M059J (cell line): ENCODE results near the gene CRYBA1. TPM values are rescaled to one million over a fixed set of nuclear protein-coding genes. Genes with fewer than 3 reads are reported as not detected.

Experiments used
- DNase-seq: peaks from one replicate; pipeline ENCODE4 v3.0.0-alpha.2; 2012; ENCODE audit warnings: low read depth
- total RNA-seq: library from RNA; depleted of rRNA; stranded (reverse); fragments of >200 nt; shearing (Covaris generic); gene quantifications from 2 replicates; pipeline ENCODE4 v1.2.3, GENCODE V29; 2014; rRNA removed

CRYBA1 gene
- total RNA-seq, 1 experiment from 2014 or later: not detected

DNA sequence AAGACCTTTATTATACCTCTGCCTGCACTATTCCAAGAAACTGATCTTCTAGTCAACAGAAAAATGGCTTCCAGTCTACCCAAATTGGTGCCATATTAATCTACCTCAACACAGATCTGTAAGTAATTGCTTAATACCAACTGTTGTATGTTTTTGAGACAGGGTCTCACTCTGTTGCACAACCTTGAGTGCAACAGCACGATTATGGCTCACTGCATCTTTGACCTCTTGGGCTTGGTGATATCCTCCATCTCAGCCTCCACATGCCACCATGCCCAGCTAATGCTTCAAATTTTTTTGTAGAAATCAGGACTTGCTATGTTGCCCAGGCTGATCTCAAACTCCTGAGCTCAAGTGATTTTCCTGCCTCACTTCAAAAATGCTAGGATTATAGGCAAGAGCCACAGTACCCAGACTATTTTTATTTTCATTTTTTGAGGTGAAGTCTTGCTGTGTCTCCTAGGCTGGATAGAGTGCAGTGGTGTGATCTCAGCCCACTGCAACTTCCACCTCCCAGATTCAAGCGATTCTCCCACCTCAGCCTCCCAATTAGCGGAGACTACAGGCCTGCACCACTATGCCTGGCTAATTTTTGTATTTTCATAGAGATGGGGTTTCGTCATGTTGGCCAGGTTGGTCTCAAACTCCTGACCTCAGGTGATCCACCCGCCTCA lies 32.9 kb downstream of the CRYBA1 start:
- no peak for DNase-seq

DNA sequence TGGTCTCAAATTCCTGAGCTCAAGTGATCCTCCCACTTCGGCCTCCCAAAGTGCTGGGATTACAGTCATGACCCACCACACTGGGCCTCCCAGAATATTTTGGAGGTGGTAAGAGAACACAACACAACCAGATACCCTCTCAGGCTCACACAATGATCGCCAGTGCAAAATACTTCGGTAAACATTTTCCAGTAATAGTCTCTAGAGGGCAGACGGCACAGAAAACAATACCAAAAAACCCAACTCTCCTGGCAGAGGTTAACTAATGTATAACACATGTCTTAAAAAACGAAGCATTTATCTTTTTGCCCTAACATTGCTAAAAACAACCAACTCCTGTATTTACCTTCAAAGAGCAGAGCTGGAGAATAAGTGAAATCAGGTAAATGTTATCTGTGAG lies 36.8 kb downstream of the CRYBA1 start:
- DNase-seq: no peak

- peak; percentile 7 for DNase-seq
These were observed 37.3 kb downstream of the CRYBA1 start for GRCh38 chr17:29283961-29284360.

GRCh38 chr17:29289852-29290251 lies 43.2 kb downstream of the CRYBA1 start:
- no peak for DNase-seq

GRCh38 chr17:29291163-29291752 lies 44.6 kb downstream of the CRYBA1 start:
- DNase-seq: peak; percentile 73

- peak; percentile 54 for DNase-seq
These were observed 45.7 kb downstream of the CRYBA1 start for GRCh38 chr17:29292071-29292991.

- DNase-seq: peak; percentile 63
These were observed 46.6 kb downstream of the CRYBA1 start for GRCh38 chr17:29292992-29293889.

DNA sequence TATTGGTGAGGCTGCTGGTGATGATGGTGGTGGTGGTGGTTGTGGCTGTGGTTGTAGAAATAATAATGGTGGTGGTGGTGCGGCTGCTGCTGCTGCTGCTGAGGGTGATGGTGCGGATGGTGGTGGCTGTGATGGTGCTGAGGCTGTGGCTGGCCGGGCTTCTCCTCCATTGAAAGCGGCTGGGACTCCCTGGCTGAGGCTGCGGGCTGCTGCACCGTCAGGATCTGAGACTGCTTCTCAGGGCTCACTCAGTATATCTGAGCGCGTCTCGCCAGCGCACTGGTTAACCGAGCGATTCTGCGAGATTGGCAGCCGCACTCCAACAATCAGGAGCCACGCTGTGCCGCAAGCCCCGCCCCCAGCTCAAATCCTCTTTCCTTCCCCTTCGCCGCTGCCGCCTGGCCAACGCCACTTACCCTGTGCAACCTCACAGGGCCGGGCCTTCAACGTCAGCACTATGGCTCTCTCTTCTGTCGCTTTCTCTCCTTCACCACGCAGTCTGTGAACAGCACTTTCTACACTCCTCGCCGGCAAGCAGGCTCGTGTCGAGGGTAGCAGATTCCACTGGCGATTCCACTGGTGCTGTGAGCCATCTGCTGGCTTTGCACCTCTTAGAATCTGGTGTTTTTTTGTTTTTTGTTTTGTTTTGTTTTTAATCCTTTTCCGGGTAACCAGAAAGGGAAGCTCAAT lies 47.4 kb downstream of the CRYBA1 start, which contains the start of gene NUFIP2:
TSS of gene NUFIP2 (minus strand) at position 259 of the 690 bp plus-strand sequence. CDS start at position 170, 89 bp downstream.
- peak; percentile 97 for DNase-seq

GRCh38 chr17:29294580-29294900 lies 47.9 kb downstream of the CRYBA1 start:
- DNase-seq: no peak

- DNase-seq: no peak
These were observed 48.8 kb downstream of the CRYBA1 start for GRCh38 chr17:29295420-29295819.

- DNase-seq: no peak
These were observed 52.4 kb downstream of the CRYBA1 start for GRCh38 chr17:29299031-29299430.

- DNase-seq: no peak
These were observed 56.7 kb downstream of the CRYBA1 start for GRCh38 chr17:29303386-29303785.

Other genes with a start within 250 kb of the CRYBA1 start
- not detected in 2 replicates for gene SEZ6, start 240.8 kb upstream of the CRYBA1 start, total RNA-seq
- 0.71 and 5.5 TPM in 2 replicates for gene PIPOX, start 203.7 kb upstream of the CRYBA1 start, total RNA-seq
- gene MYO18A, start 66.5 kb upstream of the CRYBA1 start, total RNA-seq: 21.8 and 63.3 TPM in 2 replicates
- gene NUFIP2, start 47.3 kb downstream of the CRYBA1 start, total RNA-seq: 29.7 and 40.6 TPM in 2 replicates
- 17.1 and 27.7 TPM in 2 replicates for gene TAOK1, start 143.5 kb downstream of the CRYBA1 start, total RNA-seq